ENCODE data around the gene MRPS18A. TPM values are rescaled to one million over a fixed set of nuclear protein-coding genes. Genes with fewer than 3 reads are reported as not detected.
"Not testable (repeated sequence)": the region's sequence is repeated elsewhere in the genome, so short reads cannot be mapped to it uniquely, and the experiment has no call there.

MRPS18A gene
- total and polyA plus RNA-seq, 2 donors (not counting 1 experiment from before 2014, with no cell fraction given) = 39.6 to 46.3 TPM

- H3K9me3 Mint-ChIP-seq (ENCODE audit: insufficient read depth) = no peaks in the 10 kb centered on the region
- H3K27me3 Mint-ChIP-seq = peaks cover 20% of the 10 kb centered on the region
Measured at GRCh38 chr6:43702534-43703440, 15.2 kb upstream of the MRPS18A start.

GRCh38 chr6:43702171-43702533, 14.6 kb upstream of the MRPS18A start:
- intact Hi-C loops (cut with micrococcal nuclease) = no loop called here
- no peaks in the 10 kb centered on the region for H3K9me3 Mint-ChIP-seq (ENCODE audit: insufficient read depth)
- Histone ChIP-seq H3K9ac (ENCODE audit: low read length) (no peak overlapping the region), H3K36me3 (replicated peaks in 1 of 2; ENCODE audit: control extremely low read depth in 1 of 2, control insufficient read depth in 1 of 2, extremely low read depth in 1 of 2, insufficient read depth in 2 of 2, low read length in 1 of 2) (no peaks in the 10 kb centered on the region), H3K27ac (ENCODE audit: low read length in 2 of 2) (no peak overlapping the region), H2AFZ (ENCODE audit: insufficient read depth, low read depth, low read length, poor library complexity, severe bottlenecking) (no peak overlapping the region), H3K79me2 (ENCODE audit: control insufficient read depth, insufficient read depth, low read length) (no peaks in the 10 kb centered on the region), H3K9me3 (ENCODE audit: control extremely low read depth in 1 of 3, control insufficient read depth in 2 of 3, insufficient read depth in 1 of 3, low read length in 2 of 3) (no peaks in the 10 kb centered on the region), H3K4me1 (ENCODE audit: control insufficient read depth in 2 of 2, insufficient read depth in 2 of 2, low read length in 2 of 2) (peaks cover 39 to 51% of the 10 kb centered on the region in 2 donors), H3K4me3 (ENCODE audit: control extremely low read depth in 1 of 5, extremely low read depth in 1 of 5, insufficient read depth in 1 of 5, low read depth in 2 of 5, low read length in 4 of 5) (no peak overlapping the region), H3K4me2 (replicated peaks; ENCODE audit: low read depth, low read length, poor library complexity, severe bottlenecking) (no peak overlapping the region), H4K20me1 (ENCODE audit: control insufficient read depth, insufficient read depth, low read length, poor library complexity, severe bottlenecking) (no peaks in the 10 kb centered on the region), H3K27me3 (replicated peaks in 1 of 4; ENCODE audit: control extremely low read depth in 1 of 4, control insufficient read depth in 3 of 4, insufficient read depth in 4 of 4, low read length in 3 of 4) (peaks cover 0 to 15% (median 0%) of the 10 kb centered on the region in 4 experiments)
- H3K27me3 Mint-ChIP-seq = peaks cover 20% of the 10 kb centered on the region
- H3K4me1 Mint-ChIP-seq = peaks cover 42% of the 10 kb centered on the region
- POLR2A ChIA-PET = no interaction called here
- DNase-seq = no peak
- peak overlapping the region; percentile 53 for H3K27ac Mint-ChIP-seq
- ATAC-seq (ENCODE audit: low read depth) = no peak
- CTCF ChIA-PET = no interaction called here
- no peak overlapping the region for H3K4me3 Mint-ChIP-seq
- TF ChIP-seq EZH2 (IDR thresholded peaks at IDR 0.05; ENCODE audit: borderline replicate concordance, insufficient read depth, low read depth, low read length, poor library complexity, severe bottlenecking) = no peak
- TF ChIP-seq, protein P1, sequence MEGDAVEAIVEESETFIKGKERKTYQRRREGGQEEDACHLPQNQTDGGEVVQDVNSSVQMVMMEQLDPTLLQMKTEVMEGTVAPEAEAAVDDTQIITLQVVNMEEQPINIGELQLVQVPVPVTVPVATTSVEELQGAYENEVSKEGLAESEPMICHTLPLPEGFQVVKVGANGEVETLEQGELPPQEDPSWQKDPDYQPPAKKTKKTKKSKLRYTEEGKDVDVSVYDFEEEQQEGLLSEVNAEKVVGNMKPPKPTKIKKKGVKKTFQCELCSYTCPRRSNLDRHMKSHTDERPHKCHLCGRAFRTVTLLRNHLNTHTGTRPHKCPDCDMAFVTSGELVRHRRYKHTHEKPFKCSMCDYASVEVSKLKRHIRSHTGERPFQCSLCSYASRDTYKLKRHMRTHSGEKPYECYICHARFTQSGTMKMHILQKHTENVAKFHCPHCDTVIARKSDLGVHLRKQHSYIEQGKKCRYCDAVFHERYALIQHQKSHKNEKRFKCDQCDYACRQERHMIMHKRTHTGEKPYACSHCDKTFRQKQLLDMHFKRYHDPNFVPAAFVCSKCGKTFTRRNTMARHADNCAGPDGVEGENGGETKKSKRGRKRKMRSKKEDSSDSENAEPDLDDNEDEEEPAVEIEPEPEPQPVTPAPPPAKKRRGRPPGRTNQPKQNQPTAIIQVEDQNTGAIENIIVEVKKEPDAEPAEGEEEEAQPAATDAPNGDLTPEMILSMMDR (IDR thresholded peaks at IDR 0.05) = no peak
- 83% methylated on average over 2 of the region's 2 CpGs for WGBS (ENCODE audit: insufficient coverage)

More at GRCh38 chr6:43702534-43703440, 15.2 kb upstream of the MRPS18A start:
- no peak for TF ChIP-seq EZH2 (IDR thresholded peaks at IDR 0.05; ENCODE audit: borderline replicate concordance, insufficient read depth, low read depth, low read length, poor library complexity, severe bottlenecking)
- intact Hi-C loops (cut with micrococcal nuclease) = no loop called here
- Mint-ChIP-seq H3K27ac (peak overlapping the region; percentile 53), H3K4me1 (peaks cover 47% of the 10 kb centered on the region), H3K4me3 (peak overlapping the region; percentile 39)
- Histone ChIP-seq H3K36me3 (replicated peaks in 1 of 2; ENCODE audit: control extremely low read depth in 1 of 2, control insufficient read depth in 1 of 2, extremely low read depth in 1 of 2, insufficient read depth in 2 of 2, low read length in 1 of 2) (no peaks in the 10 kb centered on the region), H3K27me3 (replicated peaks in 1 of 4; ENCODE audit: control extremely low read depth in 1 of 4, control insufficient read depth in 3 of 4, insufficient read depth in 4 of 4, low read length in 3 of 4) (peaks cover 0 to 15% (median 0%) of the 10 kb centered on the region in 4 experiments), H4K20me1 (ENCODE audit: control insufficient read depth, insufficient read depth, low read length, poor library complexity, severe bottlenecking) (no peaks in the 10 kb centered on the region), H2AFZ (ENCODE audit: insufficient read depth, low read depth, low read length, poor library complexity, severe bottlenecking) (peak overlapping the region; percentile 10), H3K9ac (ENCODE audit: low read length) (no peak overlapping the region), H3K9me3 (ENCODE audit: control extremely low read depth in 1 of 3, control insufficient read depth in 2 of 3, insufficient read depth in 1 of 3, low read length in 2 of 3) (no peaks in the 10 kb centered on the region), H3K27ac (ENCODE audit: low read length in 2 of 2) (no peak overlapping the region), H3K4me1 (ENCODE audit: control insufficient read depth in 2 of 2, insufficient read depth in 2 of 2, low read length in 2 of 2) (peaks cover 44 to 57% of the 10 kb centered on the region in 2 donors), H3K4me2 (replicated peaks; ENCODE audit: low read depth, low read length, poor library complexity, severe bottlenecking) (peak overlapping the region; percentile 18), H3K4me3 (ENCODE audit: control extremely low read depth in 1 of 5, extremely low read depth in 1 of 5, insufficient read depth in 1 of 5, low read depth in 2 of 5, low read length in 4 of 5) (no peak overlapping the region), H3K79me2 (ENCODE audit: control insufficient read depth, insufficient read depth, low read length) (no peaks in the 10 kb centered on the region)
- DNase-seq (peak; percentile 72), ATAC-seq (ENCODE audit: low read depth) (peak; percentile 85)
- ChIA-PET CTCF (interaction anchor here (0.7 to 1.4 kb wide), 4 partner anchors 9 to 36 kb away, joined by 3 to 5 read pairs (median 4); no protein-coding TSS in a partner anchor), POLR2A (no interaction called here)
- WGBS (ENCODE audit: insufficient coverage) = 49% methylated on average over 15 of the region's 15 CpGs

- H3K9me3 ChIP-seq (ENCODE audit: control extremely low read depth in 1 of 3, control insufficient read depth in 2 of 3, insufficient read depth in 1 of 3, low read length in 2 of 3); H3K9ac ChIP-seq (ENCODE audit: low read length); H3K36me3 ChIP-seq (replicated peaks in 1 of 2; ENCODE audit: control extremely low read depth in 1 of 2, control insufficient read depth in 1 of 2, extremely low read depth in 1 of 2, insufficient read depth in 2 of 2, low read length in 1 of 2); DNase-seq; H3K79me2 ChIP-seq (ENCODE audit: control insufficient read depth, insufficient read depth, low read length); H3K4me3 Mint-ChIP-seq; H3K9me3 Mint-ChIP-seq (ENCODE audit: insufficient read depth); POLR2A ChIA-PET; H3K4me3 ChIP-seq (ENCODE audit: control extremely low read depth in 1 of 5, extremely low read depth in 1 of 5, insufficient read depth in 1 of 5, low read depth in 2 of 5, low read length in 4 of 5); H4K20me1 ChIP-seq (ENCODE audit: control insufficient read depth, insufficient read depth, low read length, poor library complexity, severe bottlenecking); ATAC-seq (ENCODE audit: low read depth); CTCF ChIA-PET; H3K27ac ChIP-seq (ENCODE audit: low read length in 2 of 2); H2AFZ ChIP-seq (ENCODE audit: insufficient read depth, low read depth, low read length, poor library complexity, severe bottlenecking); H3K4me2 ChIP-seq (replicated peaks; ENCODE audit: low read depth, low read length, poor library complexity, severe bottlenecking); intact Hi-C loops (cut with micrococcal nuclease): not testable (repeated sequence)
- Histone ChIP-seq H3K27me3 (replicated peaks in 1 of 4; ENCODE audit: control extremely low read depth in 1 of 4, control insufficient read depth in 3 of 4, insufficient read depth in 4 of 4, low read length in 3 of 4) (peaks cover 0 to 15% (median 0%) of the 10 kb centered on the region in 4 experiments), H3K4me1 (ENCODE audit: control insufficient read depth in 2 of 2, insufficient read depth in 2 of 2, low read length in 2 of 2) (peaks cover 29 to 39% of the 10 kb centered on the region in 2 donors)
- Mint-ChIP-seq H3K4me1 (peaks cover 31% of the 10 kb centered on the region), H3K27ac (peak overlapping the region; percentile 4), H3K27me3 (peaks cover 20% of the 10 kb centered on the region)
- 96% methylated on average over 6 of the region's 10 CpGs for WGBS (ENCODE audit: insufficient coverage)
Measured at GRCh38 chr6:43700939-43701560, 13.5 kb upstream of the MRPS18A start.

Data from B cell (primary cell).